GM12891 (cell line): ENCODE results near the gene AJUBA.

Source experiments
- POLR2A ChIP-seq: IDR thresholded peaks from 2 replicates; pipeline ENCODE4 v1.6.1; 2011; ENCODE audit warnings: low read depth, low read length, control low read depth
- POLR2AphosphoS5 ChIP-seq: IDR thresholded peaks from 2 replicates; pipeline ENCODE4 v1.6.1; 2011; ENCODE audit warnings: low read depth, low read length, control low read depth

GRCh38 chr14:22922294-22922693 is 60.1 kb downstream of the AJUBA start:
- TF ChIP-seq POLR2AphosphoS5 = no peak
- TF ChIP-seq POLR2A = no peak
